ENCODE data around the gene ITPKB. TPM values are rescaled to one million over a fixed set of nuclear protein-coding genes. Genes with fewer than 3 reads are reported as not detected.

ITPKB gene
- total RNA-seq, 1 experiment from 2014 or later = 4.4 TPM

- intact Hi-C loops (cut with micrococcal nuclease; ENCODE audit: unreplicated experiment) = no loop called here
- no peaks in the 10 kb centered on the region for H3K9me3 Mint-ChIP-seq (ENCODE audit: unreplicated experiment)
- BruUV-seq (replicated peaks) = no TSS peak
- no peaks in the 10 kb centered on the region for H3K27me3 Mint-ChIP-seq (ENCODE audit: insufficient read depth, unreplicated experiment)
- CTCF ChIA-PET = interaction anchor here (1.2 kb wide), 1 partner anchor 20 kb away, joined by 3 read pairs; no protein-coding TSS in a partner anchor
- H3K4me3 Mint-ChIP-seq (ENCODE audit: unreplicated experiment) = no peak overlapping the region
- H3K36me3 Mint-ChIP-seq (ENCODE audit: insufficient read depth, unreplicated experiment) = no peaks in the 10 kb centered on the region
- DNase-seq = peak in 1 of 2 experiments; percentile 18
- POLR2A ChIA-PET = no interaction called here
- no peaks in the 10 kb centered on the region for H3K36me3 ChIP-seq (ENCODE audit: control insufficient read depth, insufficient read depth, low read length)
- H3K4me1 ChIP-seq = peaks cover 31% of the 10 kb centered on the region
- no peak overlapping the region for H3K27ac Mint-ChIP-seq (ENCODE audit: unreplicated experiment)
- peaks cover 17% of the 10 kb centered on the region for H3K4me1 Mint-ChIP-seq (ENCODE audit: low read depth, unreplicated experiment)
- no peak overlapping the region for H3K4me3 ChIP-seq (ENCODE audit: low read depth, low read length)
- H3K9me3 ChIP-seq = no peaks in the 10 kb centered on the region
- no peaks in the 10 kb centered on the region for H3K27me3 ChIP-seq (replicated peaks; ENCODE audit: control insufficient read depth, insufficient read depth, low read length)
- TF ChIP-seq CTCF (IDR thresholded peaks at IDR 0.05; ENCODE audit: insufficient read depth in 1 of 2, low read depth in 1 of 2, low read length in 1 of 2, severe bottlenecking in 1 of 2, unreplicated experiment in 1 of 2) = no peak
Observed at GRCh38 chr1:226656201-226656600, 82.9 kb downstream of the ITPKB start.

- no peak overlapping the region for H3K4me3 ChIP-seq (ENCODE audit: low read depth, low read length)
- H3K4me1 ChIP-seq = peaks cover 31% of the 10 kb centered on the region
- H3K27me3 Mint-ChIP-seq (ENCODE audit: insufficient read depth, unreplicated experiment) = no peaks in the 10 kb centered on the region
- no peak overlapping the region for H3K27ac Mint-ChIP-seq (ENCODE audit: unreplicated experiment)
- ChIA-PET CTCF (interaction anchor here (1.2 kb wide), 1 partner anchor 19 kb away, joined by 3 read pairs; no protein-coding TSS in a partner anchor), POLR2A (no interaction called here)
- H3K36me3 Mint-ChIP-seq (ENCODE audit: insufficient read depth, unreplicated experiment) = no peaks in the 10 kb centered on the region
- no peaks in the 10 kb centered on the region for H3K9me3 Mint-ChIP-seq (ENCODE audit: unreplicated experiment)
- no peaks in the 10 kb centered on the region for H3K36me3 ChIP-seq (ENCODE audit: control insufficient read depth, insufficient read depth, low read length)
- no peak for DNase-seq
- no peaks in the 10 kb centered on the region for H3K9me3 ChIP-seq
- intact Hi-C loops (cut with micrococcal nuclease; ENCODE audit: unreplicated experiment) = no loop called here
- TF ChIP-seq CTCF (IDR thresholded peaks at IDR 0.05; ENCODE audit: insufficient read depth in 1 of 2, low read depth in 1 of 2, low read length in 1 of 2, severe bottlenecking in 1 of 2, unreplicated experiment in 1 of 2) = no peak
- H3K4me3 Mint-ChIP-seq (ENCODE audit: unreplicated experiment) = no peak overlapping the region
- BruUV-seq (replicated peaks) = no TSS peak
- no peaks in the 10 kb centered on the region for H3K27me3 ChIP-seq (replicated peaks; ENCODE audit: control insufficient read depth, insufficient read depth, low read length)
- H3K4me1 Mint-ChIP-seq (ENCODE audit: low read depth, unreplicated experiment) = peaks cover 17% of the 10 kb centered on the region
Observed at GRCh38 chr1:226655251-226656163, 83.6 kb downstream of the ITPKB start.

GRCh38 chr1:226654668-226655055, 84.4 kb downstream of the ITPKB start:
- no peaks in the 10 kb centered on the region for H3K36me3 Mint-ChIP-seq (ENCODE audit: insufficient read depth, unreplicated experiment)
- no peaks in the 10 kb centered on the region for H3K27me3 ChIP-seq (replicated peaks; ENCODE audit: control insufficient read depth, insufficient read depth, low read length)
- no peaks in the 10 kb centered on the region for H3K27me3 Mint-ChIP-seq (ENCODE audit: insufficient read depth, unreplicated experiment)
- H3K9me3 ChIP-seq = no peaks in the 10 kb centered on the region
- H3K27ac Mint-ChIP-seq (ENCODE audit: unreplicated experiment) = no peak overlapping the region
- no peaks in the 10 kb centered on the region for H3K36me3 ChIP-seq (ENCODE audit: control insufficient read depth, insufficient read depth, low read length)
- peak overlapping the region; percentile 50 for H3K4me3 Mint-ChIP-seq (ENCODE audit: unreplicated experiment)
- DNase-seq = no peak
- H3K4me1 ChIP-seq = peaks cover 31% of the 10 kb centered on the region
- no TSS peak for BruUV-seq (replicated peaks)
- no peak overlapping the region for H3K4me3 ChIP-seq (ENCODE audit: low read depth, low read length)
- POLR2A ChIA-PET = interaction anchor here (0.5 to 1.5 kb wide), 5 partner anchors 9 to 428 kb away, joined by 3 to 9 read pairs (median 4); no protein-coding TSS in a partner anchor
- CTCF ChIA-PET = interaction anchor here (0.8 to 1.3 kb wide), 3 partner anchors 17 to 25 kb away, joined by 3 to 6 read pairs (median 3); no protein-coding TSS in a partner anchor
- H3K9me3 Mint-ChIP-seq (ENCODE audit: unreplicated experiment) = no peaks in the 10 kb centered on the region
- TF ChIP-seq CTCF (IDR thresholded peaks at IDR 0.05; ENCODE audit: insufficient read depth in 1 of 2, low read depth in 1 of 2, low read length in 1 of 2, severe bottlenecking in 1 of 2, unreplicated experiment in 1 of 2) = no peak
- intact Hi-C loops (cut with micrococcal nuclease; ENCODE audit: unreplicated experiment) = loop anchor here (1.0 to 5.0 kb wide), 2 partner anchors 26 to 48 kb away; no protein-coding TSS in a partner anchor
- peaks cover 17% of the 10 kb centered on the region for H3K4me1 Mint-ChIP-seq (ENCODE audit: low read depth, unreplicated experiment)
